Stimulated activated CD8-positive, alpha-beta memory T cell treated with anti-CD3 and anti-CD28 coated beads, Interleukin-12 subunit alpha, Interleukin-12 subunit beta, amount 100 ng/mL, for 4 hours (primary cell): ENCODE results near the gene KRT79.
"Not testable (repeated sequence)": the region's sequence is repeated elsewhere in the genome, so short reads cannot be mapped to it uniquely, and the experiment has no call there.

Experiments used
- DNase-seq: peaks from one replicate; pipeline ENCODE4 v3.0.0-alpha.2; 2020; ENCODE audit warnings: low read depth

Gene KRT79

GRCh38 chr12:52805739-52806138, 28.4 kb downstream of the KRT79 start:
- no peak for DNase-seq

DNA sequence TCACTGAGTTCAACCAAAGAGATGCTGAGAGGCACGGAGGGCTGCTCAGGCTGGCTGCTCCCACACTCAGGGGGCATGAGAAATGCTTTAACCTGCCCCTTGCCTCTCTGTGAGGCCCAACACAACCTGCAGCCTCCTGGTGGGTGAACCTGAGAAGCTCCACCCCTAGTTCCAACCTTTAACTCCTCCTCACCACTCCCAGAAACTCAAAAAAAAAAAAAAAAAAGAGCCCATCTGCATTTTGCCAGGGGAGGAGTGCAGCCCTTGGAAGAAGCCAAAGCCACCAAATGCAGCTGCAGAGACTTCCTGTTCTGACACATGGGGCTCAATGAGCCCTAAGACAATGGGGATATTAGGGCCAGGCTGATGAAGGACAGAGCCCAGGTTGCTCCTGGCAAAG, 29.1 kb downstream of the KRT79 start:
- DNase-seq: no peak

- DNase-seq: no peak
Observed at GRCh38 chr12:52802442-52802841, 31.7 kb downstream of the KRT79 start.

DNA sequence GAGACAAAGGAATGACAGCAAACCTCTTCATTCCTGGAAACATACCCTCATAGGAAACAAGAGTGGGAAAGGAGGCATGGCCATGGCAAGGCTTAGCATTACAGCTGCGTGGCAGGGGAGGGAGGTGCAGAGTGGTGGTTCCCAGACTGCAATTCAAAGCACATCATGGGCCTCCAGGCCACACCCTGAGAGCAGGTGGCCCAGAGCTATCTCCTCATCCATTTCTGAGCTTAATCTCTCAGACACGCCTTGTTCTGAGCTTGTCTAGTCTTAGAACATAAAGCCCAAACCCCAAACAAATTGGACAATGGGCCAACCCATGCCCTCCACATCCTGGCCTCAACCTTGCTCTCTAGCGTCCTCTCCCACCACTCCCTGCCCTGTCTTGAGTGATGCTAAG, 32.3 kb downstream of the KRT79 start:
- DNase-seq: no peak

- no peak for DNase-seq
Observed at GRCh38 chr12:52800259-52800917, 33.7 kb downstream of the KRT79 start.

DNA sequence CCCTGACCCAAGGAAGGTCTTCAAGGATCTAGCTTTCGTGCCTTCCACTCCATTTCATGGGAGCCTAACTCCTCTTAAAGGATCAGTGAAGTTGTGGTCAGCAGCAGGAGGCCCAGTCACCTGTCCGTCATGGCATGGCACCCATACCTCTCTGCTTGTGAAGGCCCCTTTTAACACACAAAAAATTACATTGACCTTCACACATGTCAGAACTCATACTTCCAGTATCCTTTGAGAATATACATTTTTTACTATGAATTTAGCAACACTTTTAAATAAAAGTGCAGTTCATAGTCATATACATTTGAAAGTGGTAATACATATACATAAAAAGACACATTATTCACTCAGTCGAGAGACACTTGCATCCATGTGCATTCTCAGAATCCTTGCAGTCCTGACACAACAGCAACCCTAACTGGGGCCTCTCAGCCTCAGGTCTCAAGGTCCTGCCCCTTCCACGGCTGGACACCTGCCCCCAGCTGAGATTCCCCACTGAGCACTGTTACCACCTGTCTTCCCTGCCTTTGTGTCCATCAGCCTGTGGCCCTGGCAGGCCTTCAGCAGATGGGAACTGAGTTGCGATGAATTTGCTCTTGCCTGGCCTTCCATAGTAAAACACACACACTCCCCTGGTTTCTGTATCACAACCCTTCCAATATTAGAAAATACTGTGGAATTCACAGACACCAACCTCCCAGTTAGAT, 34.5 kb downstream of the KRT79 start:
- DNase-seq: no peak

GRCh38 chr12:52798671-52799504, 35.2 kb downstream of the KRT79 start:
- DNase-seq: no peak

GRCh38 chr12:52798003-52798670, 36.0 kb downstream of the KRT79 start:
- no peak for DNase-seq

DNA sequence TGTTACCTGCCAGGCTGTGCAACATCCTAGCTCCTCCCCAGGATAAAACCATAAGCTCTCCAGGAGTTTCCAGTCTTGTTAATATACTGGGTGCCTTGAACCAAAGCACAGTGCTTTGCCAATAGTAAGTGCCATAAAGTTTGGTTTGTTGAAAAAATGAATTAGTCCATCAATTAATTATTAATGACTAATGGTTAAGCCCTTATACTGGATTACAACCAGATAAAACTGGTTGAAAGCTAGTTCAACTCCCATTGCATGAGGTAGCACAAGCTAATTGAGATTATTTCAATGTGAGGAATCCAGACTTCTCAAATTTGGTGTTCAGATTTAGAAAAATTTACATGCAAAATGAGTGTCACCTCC, 36.6 kb downstream of the KRT79 start:
- no peak for DNase-seq

- no peak for DNase-seq
Observed at GRCh38 chr12:52796839-52797528, 37.1 kb downstream of the KRT79 start.

DNA sequence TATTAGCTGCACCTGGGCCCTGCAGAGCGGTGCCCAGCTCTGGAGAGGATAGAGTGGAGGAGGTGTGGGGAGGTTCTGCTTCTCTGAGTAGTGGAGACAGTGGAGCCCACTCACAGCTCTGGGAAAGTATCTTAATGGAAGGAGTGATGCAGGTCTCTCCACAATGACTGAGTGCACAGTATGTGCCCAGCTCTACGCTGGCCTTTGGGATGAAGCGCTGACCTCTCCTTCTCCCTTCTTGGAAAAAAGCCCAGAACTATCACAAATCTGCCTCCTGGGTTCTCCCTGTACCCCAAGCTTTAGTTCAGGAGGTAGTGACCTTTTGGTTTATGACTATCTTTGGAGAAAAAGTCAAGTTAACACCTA, 37.7 kb downstream of the KRT79 start:
- DNase-seq: no peak

GRCh38 chr12:52795694-52796428, 38.2 kb downstream of the KRT79 start, which contains the start of gene KRT3:
Gene KRT3 (minus strand): TSS chr12:52796117. CDS start chr12:52796042, 75 bp downstream.
- no peak for DNase-seq

DNA sequence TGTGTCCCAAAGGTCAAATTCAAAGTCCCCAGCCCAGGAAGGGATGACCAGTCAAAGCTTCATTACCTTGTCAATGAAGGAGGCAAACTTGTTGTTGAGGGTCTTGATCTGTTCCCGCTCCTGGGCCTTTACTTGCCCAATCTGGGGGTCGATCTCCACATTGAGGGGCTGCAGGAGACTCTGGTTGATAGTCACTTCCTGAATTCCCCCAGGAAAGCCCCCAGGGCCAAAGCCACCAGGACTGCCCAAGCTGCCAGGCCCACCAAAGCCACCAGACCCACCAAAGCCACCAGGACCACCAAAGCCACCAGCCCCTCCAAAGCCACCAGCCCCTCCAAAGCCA, 38.8 kb downstream of the KRT79 start:
- not testable (repeated sequence) for DNase-seq

- no peak for DNase-seq
Observed at GRCh38 chr12:52794479-52795331, 39.4 kb downstream of the KRT79 start.

- no peak for DNase-seq
Observed at GRCh38 chr12:52792185-52793029, 41.7 kb downstream of the KRT79 start.

- DNase-seq: no peak
Observed at GRCh38 chr12:52791271-52792184, 42.6 kb downstream of the KRT79 start.

DNA sequence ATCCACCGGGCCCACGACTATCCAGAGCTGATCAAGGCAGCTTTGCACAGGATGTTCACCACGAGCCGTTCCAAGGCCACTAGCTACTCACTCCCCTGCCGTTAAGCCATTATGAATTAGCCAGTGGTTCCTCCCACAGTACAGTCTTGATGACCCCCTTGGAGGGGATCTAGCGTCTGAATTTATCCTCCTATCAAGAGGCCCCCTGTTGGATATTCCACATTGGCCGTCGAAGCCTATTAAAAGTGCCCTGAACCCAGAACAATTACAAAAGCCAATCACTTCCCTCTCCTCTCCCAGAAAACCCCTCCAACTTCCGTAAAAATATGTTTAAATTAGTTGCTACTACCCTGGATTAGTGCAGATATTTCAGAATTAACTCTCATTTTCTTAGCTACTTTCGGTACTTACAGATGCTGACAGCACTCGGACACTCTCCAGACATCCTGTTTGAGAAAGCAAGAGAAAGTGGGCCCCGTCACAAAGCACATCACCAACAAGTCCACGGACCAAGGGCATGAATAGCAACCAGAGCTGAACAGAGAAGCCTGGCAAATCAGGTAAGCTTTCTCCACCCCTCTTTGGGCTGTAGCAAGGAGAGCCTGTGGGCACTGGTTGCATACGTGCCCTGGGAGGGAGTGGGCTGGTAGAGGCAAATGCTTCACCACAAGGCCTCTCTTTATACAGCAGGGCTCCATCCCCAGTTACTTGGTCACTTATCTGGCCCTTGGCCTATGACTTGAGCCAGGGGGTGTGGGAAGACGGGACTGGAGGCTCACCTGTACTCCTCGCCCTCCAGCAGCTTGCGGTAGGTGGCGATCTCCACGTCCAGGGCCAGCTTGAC, 43.5 kb downstream of the KRT79 start:
- no peak for DNase-seq
